Activated CD4-positive, alpha-beta memory T cell treated with anti-CD3 and anti-CD28 coated beads, Interleukin-2, amount 10 ng/mL, durations not matched to agents 7 days and 5 days (primary cell): ENCODE results near the gene CHST9. TPM values are rescaled to one million over a fixed set of nuclear protein-coding genes. Genes with fewer than 3 reads are reported as not detected.
"Not testable (repeated sequence)": the region's sequence is repeated elsewhere in the genome, so short reads cannot be mapped to it uniquely, and the experiment has no call there.

Experiments used
- CTCF ChIA-PET: fragments of 350-600 bp; sonication (Branson Sonifier 250); formaldehyde crosslinking; loops from one replicate; lab custom pipeline; 2021; ENCODE audit warnings: antibody characterized with exemption, inconsistent platforms; lab: Charles Lee
- POLR2A ChIA-PET: fragments of 350-600 bp; sonication (Branson Sonifier 250); formaldehyde crosslinking; loops from one replicate; lab custom pipeline; 2021; ENCODE audit warnings: antibody characterized with exemption; lab: Charles Lee
- DNase-seq: peaks from one replicate; pipeline ENCODE4 v3.0.0-alpha.2; 2020
- H3K27ac Mint-ChIP-seq: one replicate; pipeline ENCODE4 v1.8.0; 2021; ENCODE audit warnings: mild to moderate bottlenecking, mixed read lengths
- H3K27me3 Mint-ChIP-seq: one replicate; pipeline ENCODE4 v1.8.0; 2021; ENCODE audit warnings: mixed read lengths
- H3K36me3 Mint-ChIP-seq: one replicate; pipeline ENCODE4 v1.8.0; 2021; ENCODE audit warnings: low read depth, mixed read lengths
- H3K4me1 Mint-ChIP-seq: one replicate; pipeline ENCODE4 v1.8.0; 2021; ENCODE audit warnings: mixed read lengths
- H3K4me3 Mint-ChIP-seq: one replicate; pipeline ENCODE4 v1.8.0; 2021; ENCODE audit warnings: mild to moderate bottlenecking, mixed read lengths
- H3K9me3 Mint-ChIP-seq: one replicate; pipeline ENCODE4 v1.8.0; 2021; ENCODE audit warnings: mixed read lengths
- total RNA-seq, 2 experiments: library from RNA; stranded (reverse); gene quantifications; one replicate each; pipeline ENCODE4 v1.2.3, GENCODE V29; 2021

The CHST9 gene
- total RNA-seq, 2 experiments from 2014 or later, result not detected

DNA sequence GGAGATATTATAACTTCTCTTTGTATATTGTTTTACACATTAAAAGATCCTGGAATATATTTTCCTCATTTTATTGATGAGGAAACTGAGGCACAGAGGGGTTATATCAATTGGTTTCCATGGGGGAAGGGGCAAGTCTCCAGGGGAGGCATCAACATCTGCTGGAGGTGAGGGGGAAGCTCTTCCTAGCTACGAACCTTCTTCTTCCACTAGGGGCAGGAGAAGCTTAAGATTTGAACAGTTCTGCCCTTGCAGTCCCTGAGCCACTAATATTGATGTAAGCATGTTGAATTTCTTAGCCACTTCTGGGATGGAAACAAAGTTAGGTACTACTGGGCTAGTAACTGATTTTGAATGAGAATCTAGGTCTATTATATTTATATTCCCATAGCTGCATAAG lies 179.5 kb downstream of the CHST9 start:
- ChIA-PET CTCF (no interaction called here), POLR2A (no interaction called here)
- DNase-seq, result no peak
- peaks cover 4% of the 10 kb centered on the region for H3K9me3 Mint-ChIP-seq
- no peak overlapping the region for H3K27ac Mint-ChIP-seq
- no peak overlapping the region for H3K4me3 Mint-ChIP-seq
- H3K27me3 Mint-ChIP-seq, result no peaks in the 10 kb centered on the region
- no peaks in the 10 kb centered on the region for H3K4me1 Mint-ChIP-seq
- no peaks in the 10 kb centered on the region for H3K36me3 Mint-ChIP-seq

DNA sequence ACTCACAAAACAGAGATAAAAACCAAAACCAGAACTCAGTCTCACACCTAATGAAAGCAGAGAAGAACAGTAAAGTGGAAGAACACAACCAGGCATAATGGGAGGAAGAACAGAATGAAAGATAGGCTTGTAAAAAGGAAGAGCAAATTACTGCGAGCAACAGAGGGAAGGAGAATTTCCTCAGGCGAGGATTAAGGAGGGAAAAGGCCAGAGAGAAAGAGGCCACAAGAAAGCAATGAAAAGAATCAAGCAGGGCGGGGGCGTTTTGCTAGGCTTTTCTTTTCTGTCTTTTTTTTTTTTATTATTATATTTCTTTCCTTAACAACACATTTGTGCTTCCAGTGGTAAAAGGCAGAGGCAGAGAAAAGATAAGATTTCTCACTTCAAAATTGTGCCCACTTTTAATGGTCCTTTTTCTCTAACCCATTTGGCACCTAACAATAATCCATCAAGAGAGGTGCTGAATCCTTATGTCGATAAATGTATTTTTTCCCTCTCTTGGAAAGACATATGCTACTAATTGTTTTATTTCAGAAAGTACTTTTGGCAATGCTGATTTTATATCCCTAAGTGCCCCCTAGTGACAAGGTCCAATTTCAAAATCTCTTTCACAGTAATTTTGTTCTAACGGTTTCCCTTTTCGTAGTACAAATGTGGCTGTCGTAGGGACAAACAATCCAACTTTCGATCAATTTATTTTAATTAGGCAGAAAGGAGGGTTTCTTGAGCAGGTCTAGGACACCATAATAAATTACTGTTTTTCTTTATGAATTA lies 180.9 kb downstream of the CHST9 start:
- no peak overlapping the region for H3K27ac Mint-ChIP-seq
- H3K4me3 Mint-ChIP-seq, result no peak overlapping the region
- no peaks in the 10 kb centered on the region for H3K4me1 Mint-ChIP-seq
- H3K9me3 Mint-ChIP-seq, result peaks cover 4% of the 10 kb centered on the region
- H3K36me3 Mint-ChIP-seq, result no peaks in the 10 kb centered on the region
- DNase-seq, result no peak
- ChIA-PET CTCF (no interaction called here), POLR2A (no interaction called here)
- no peaks in the 10 kb centered on the region for H3K27me3 Mint-ChIP-seq

DNA sequence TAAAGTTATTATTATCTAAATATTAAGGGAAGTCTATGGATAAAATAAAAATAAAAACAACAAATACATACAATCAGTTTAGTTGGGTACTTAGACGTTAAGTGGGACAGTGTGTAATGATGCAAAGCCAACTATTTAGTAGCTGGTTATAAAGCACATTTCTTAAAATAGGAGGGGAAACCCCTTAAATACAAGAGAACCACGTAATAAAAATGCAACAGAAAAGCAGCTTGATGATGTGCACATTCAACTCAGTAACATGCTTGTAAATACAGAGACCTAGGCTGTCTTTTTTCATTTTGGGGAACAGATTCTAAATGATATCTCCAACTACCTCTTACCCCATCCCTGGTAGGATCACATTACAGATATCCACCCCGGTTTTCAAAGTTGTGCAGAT lies 185.3 kb downstream of the CHST9 start:
- no peak for DNase-seq
- Mint-ChIP-seq H3K4me3 (no peak overlapping the region), H3K27ac (no peak overlapping the region), H3K27me3 (no peaks in the 10 kb centered on the region), H3K36me3 (no peaks in the 10 kb centered on the region), H3K9me3 (peaks cover 4% of the 10 kb centered on the region), H3K4me1 (no peaks in the 10 kb centered on the region)
- ChIA-PET POLR2A (no interaction called here), CTCF (no interaction called here)

DNA sequence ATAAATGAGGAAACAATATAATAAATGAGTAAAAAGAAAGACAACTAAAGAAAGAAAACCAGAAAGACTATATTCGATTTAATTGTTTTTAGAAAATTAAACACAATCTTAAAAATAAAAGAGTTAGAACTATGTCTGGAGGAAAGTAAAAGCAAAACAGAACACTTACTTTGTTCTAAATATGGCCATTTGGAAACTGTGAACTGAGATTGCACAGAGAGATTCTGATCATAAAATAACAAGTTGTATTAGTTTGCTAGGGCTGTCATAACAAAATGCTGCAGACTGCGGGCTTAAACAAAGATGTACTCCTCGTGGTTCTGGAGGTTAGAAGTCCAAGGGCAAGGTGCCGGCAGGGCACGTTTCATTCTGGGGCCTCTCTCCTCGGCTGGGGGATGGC lies 191.5 kb downstream of the CHST9 start:
- no peak for DNase-seq
- H3K4me1 Mint-ChIP-seq, result no peaks in the 10 kb centered on the region
- no peak overlapping the region for H3K4me3 Mint-ChIP-seq
- no peak overlapping the region for H3K27ac Mint-ChIP-seq
- H3K9me3 Mint-ChIP-seq, result no peaks in the 10 kb centered on the region
- no peaks in the 10 kb centered on the region for H3K27me3 Mint-ChIP-seq
- ChIA-PET CTCF (no interaction called here), POLR2A (no interaction called here)
- no peaks in the 10 kb centered on the region for H3K36me3 Mint-ChIP-seq

DNA sequence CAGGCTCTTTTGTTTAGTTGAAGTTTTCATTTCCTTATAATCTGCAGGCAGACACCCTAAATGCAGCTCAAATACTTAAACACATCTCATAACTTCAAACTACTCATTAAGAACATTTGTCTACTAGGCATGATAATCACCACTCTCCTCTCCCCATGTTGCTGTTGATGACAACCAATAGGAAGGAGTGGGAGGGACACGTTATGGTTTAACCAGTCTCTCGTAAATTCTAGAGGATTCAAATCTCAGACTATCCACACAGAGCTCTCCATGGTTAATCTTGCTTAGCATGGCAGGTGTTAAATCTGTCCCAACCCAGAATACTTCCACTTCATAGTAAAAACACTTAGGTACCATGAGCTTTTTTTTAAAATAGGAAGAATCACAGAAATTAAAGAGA lies 192.2 kb downstream of the CHST9 start:
- no peak overlapping the region for H3K27ac Mint-ChIP-seq
- no peaks in the 10 kb centered on the region for H3K4me1 Mint-ChIP-seq
- ChIA-PET CTCF (no interaction called here), POLR2A (no interaction called here)
- H3K4me3 Mint-ChIP-seq, result no peak overlapping the region
- H3K27me3 Mint-ChIP-seq, result no peaks in the 10 kb centered on the region
- no peak for DNase-seq
- no peaks in the 10 kb centered on the region for H3K36me3 Mint-ChIP-seq
- no peaks in the 10 kb centered on the region for H3K9me3 Mint-ChIP-seq

DNA sequence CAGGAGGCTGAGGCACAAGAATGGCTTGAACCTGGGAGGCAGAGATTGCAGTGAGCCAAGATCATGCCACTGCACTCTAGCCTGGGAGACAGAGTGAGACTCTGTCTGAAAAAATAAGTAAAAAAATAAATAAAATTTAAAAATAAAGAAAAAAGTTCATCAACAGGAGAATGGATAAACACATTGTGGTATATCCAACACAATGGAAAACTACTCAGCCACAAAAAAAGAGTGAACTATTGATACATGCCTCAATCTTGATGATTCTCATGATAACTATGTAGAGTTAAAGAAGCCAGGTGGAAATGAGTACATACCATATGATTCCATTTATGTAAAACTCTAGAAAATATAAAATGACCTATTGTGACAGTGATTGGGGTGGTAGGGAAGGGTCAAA lies 195.3 kb downstream of the CHST9 start:
- no peak for DNase-seq
- H3K9me3 Mint-ChIP-seq, result no peaks in the 10 kb centered on the region
- H3K27ac Mint-ChIP-seq, result no peak overlapping the region
- no peak overlapping the region for H3K4me3 Mint-ChIP-seq
- H3K4me1 Mint-ChIP-seq, result no peaks in the 10 kb centered on the region
- no peaks in the 10 kb centered on the region for H3K27me3 Mint-ChIP-seq
- CTCF ChIA-PET, result no interaction called here
- no peaks in the 10 kb centered on the region for H3K36me3 Mint-ChIP-seq
- POLR2A ChIA-PET, result no interaction called here

DNA sequence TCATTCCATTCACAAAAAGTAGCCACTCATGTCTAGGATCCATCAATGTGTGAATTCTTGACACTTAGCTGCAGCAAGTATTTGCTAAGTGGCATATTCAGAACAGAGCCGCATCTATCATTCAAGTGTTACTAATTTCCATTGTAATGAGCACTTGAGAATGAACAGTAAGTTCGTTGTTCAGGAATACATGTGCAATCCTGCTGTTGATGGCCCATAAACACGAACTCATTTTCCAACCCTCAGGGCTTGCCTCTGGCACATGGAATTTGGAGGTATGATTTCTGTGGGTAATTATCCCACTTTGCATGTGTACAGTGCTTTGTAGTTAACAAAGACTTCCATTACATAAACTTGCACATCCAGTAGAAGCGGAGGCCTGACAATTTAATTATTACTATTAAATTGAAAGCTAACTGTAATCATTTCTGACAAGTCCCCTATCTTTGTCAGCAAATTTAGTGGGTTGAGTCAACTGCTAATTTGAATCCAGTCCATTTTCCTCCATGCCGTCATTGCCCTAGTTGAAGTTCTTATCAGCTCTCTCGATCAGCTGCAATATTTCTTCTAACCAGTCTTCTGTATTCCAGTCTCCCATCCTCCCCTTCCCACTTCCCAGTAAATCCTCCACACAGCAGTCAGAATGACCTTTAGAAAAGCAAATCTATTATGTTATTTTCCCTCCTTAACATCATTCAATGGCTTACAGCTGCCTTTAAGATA lies 203.6 kb downstream of the CHST9 start:
- no peak for DNase-seq
- no peaks in the 10 kb centered on the region for H3K9me3 Mint-ChIP-seq
- H3K4me3 Mint-ChIP-seq, result no peak overlapping the region
- ChIA-PET CTCF (no interaction called here), POLR2A (no interaction called here)
- no peaks in the 10 kb centered on the region for H3K4me1 Mint-ChIP-seq
- no peaks in the 10 kb centered on the region for H3K36me3 Mint-ChIP-seq
- no peak overlapping the region for H3K27ac Mint-ChIP-seq
- no peaks in the 10 kb centered on the region for H3K27me3 Mint-ChIP-seq

DNA sequence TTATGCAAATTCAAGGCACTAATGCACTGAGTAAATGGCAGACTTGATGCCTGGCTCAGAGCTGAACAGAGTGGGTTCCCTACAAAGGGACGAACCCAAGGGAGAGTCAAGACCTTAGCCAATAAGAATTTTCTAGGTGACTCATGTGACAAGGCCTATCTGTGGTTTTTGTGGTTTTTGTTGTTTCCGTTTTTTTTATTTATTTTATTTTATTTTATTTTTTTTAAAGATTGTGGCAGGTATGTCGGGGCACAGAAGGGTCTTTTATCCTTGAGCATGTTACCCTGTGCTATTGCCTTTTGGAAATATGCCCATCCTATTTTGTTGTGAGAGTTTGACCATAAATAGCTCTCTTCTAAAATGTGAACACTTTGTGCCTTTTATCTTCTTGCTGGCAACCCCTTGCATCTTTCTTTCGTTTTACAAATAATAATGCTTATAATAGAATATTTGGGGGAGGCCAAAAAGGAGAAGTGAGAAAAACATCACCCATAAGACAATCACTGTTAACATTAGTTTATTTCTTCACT lies 206.2 kb downstream of the CHST9 start:
- Mint-ChIP-seq H3K27me3 (no peaks in the 10 kb centered on the region), H3K9me3 (peaks cover 2% of the 10 kb centered on the region), H3K4me1 (no peaks in the 10 kb centered on the region), H3K27ac (no peak overlapping the region), H3K4me3 (no peak overlapping the region), H3K36me3 (no peaks in the 10 kb centered on the region)
- CTCF ChIA-PET, result no interaction called here
- POLR2A ChIA-PET, result no interaction called here
- no peak for DNase-seq

DNA sequence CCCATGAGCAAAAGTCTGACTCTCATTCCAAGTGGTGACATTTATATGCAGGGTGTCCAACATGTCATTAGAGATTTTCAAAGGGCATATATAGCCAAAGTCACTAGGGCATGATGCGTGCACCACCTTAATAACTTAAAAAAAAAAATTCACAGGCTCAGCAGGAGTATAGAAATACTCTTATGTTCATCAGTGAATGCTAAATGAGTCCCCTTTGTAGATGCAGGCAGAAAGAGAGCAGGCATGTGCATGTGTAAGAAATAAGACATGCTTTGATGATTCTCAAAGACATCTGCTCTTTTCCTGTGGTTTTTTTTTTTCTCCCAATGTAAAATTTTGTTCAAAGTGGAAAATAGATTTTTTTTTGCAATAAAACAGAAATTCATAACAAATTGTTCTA lies 207.3 kb downstream of the CHST9 start:
- Mint-ChIP-seq H3K36me3 (no peaks in the 10 kb centered on the region), H3K27ac (no peak overlapping the region), H3K9me3 (peaks cover 6% of the 10 kb centered on the region), H3K27me3 (no peaks in the 10 kb centered on the region), H3K4me1 (no peaks in the 10 kb centered on the region), H3K4me3 (no peak overlapping the region)
- ChIA-PET POLR2A (no interaction called here), CTCF (no interaction called here)
- no peak for DNase-seq

DNA sequence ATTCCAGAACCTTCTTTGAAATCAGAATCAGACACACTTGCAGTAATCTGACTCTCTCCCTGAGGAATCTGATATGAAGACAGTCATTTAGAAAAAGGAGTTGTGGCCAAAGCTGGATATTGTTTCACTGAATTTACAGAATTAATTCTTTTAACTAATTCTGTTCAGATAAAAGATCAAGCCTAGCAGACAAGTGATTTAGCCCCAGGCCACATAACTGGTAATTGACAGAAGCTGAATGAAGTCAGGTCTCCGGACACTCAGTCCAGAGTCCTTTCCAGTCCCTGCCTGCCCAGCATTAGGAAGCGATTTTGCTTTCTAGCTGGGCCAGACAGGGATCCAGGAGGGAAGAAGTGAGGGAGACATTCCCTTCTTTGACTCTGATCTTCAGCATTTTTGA lies 208.9 kb downstream of the CHST9 start:
- no peaks in the 10 kb centered on the region for H3K27me3 Mint-ChIP-seq
- ChIA-PET POLR2A (no interaction called here), CTCF (no interaction called here)
- DNase-seq, result no peak
- H3K9me3 Mint-ChIP-seq, result peaks cover 14% of the 10 kb centered on the region
- no peaks in the 10 kb centered on the region for H3K4me1 Mint-ChIP-seq
- no peak overlapping the region for H3K4me3 Mint-ChIP-seq
- no peaks in the 10 kb centered on the region for H3K36me3 Mint-ChIP-seq
- H3K27ac Mint-ChIP-seq, result no peak overlapping the region

DNA sequence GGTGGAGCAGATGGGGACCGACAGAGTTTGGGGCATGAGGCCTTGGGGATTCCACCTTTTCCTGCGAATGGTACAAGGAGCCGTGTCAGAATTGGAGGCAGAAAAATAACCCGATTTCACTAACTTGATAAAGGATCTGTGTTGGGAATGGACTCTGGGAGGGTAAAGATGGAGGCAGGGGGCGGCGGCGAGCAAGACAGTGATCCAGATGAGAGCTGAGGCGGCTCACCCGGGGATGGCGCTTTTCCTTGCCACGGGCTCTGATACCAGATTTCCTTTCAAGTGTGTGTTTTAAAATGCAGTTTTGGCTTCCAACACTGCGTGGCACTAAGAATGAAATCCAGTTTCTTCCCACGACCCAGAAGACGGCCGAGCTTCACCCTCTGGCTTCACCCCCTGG lies 212.6 kb downstream of the CHST9 start:
- H3K27ac Mint-ChIP-seq, H3K4me1 Mint-ChIP-seq, POLR2A ChIA-PET, H3K27me3 Mint-ChIP-seq, H3K4me3 Mint-ChIP-seq, H3K36me3 Mint-ChIP-seq, CTCF ChIA-PET, DNase-seq: not testable (repeated sequence)
- H3K9me3 Mint-ChIP-seq, result peaks cover 28% of the 10 kb centered on the region

DNA sequence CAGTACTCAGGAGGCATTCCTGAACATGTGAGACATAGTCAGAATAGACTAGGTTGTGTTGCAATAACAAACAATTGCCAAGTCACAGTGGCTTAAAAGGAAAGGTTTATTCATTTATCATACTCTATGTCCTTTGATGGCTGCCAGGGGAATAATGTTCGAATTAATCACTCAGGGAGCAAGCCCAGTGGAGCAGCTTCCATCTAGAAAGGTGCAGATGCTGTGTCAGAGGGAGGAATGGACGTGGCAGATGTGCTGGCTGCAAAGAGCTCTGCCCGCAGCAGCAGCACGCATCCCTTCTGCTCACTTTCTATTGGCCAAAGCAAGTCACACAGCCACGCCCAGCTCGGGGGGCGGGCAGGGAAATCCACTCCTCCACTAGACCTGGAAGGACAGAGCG lies 213.7 kb downstream of the CHST9 start:
- Mint-ChIP-seq H3K4me3 (no peak overlapping the region), H3K4me1 (no peaks in the 10 kb centered on the region), H3K27me3 (no peaks in the 10 kb centered on the region), H3K27ac (no peak overlapping the region), H3K9me3 (peaks cover 28% of the 10 kb centered on the region), H3K36me3 (no peaks in the 10 kb centered on the region)
- DNase-seq, result no peak
- CTCF ChIA-PET, result no interaction called here
- POLR2A ChIA-PET, result no interaction called here

DNA sequence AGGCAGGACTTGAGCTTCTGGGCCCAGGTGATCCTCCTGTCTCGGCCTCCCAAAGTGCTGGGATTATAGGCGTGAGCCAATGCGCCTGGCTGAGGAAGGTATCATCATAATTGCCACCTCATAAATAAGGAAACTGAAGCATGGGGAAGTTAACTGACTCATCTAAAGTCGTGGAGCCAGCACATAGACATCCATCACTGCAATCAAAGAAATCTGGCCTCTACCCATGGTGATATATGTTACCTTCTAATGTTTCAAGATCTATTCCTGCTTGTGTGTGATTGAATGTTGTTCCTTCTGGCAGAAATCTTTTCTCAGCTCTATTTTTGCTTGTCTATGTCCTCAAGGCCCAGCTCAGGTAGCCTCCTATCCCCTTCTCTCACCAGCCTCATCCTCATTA lies 214.5 kb downstream of the CHST9 start:
- ChIA-PET POLR2A (no interaction called here), CTCF (no interaction called here)
- no peaks in the 10 kb centered on the region for H3K4me1 Mint-ChIP-seq
- H3K27ac Mint-ChIP-seq, result no peak overlapping the region
- H3K36me3 Mint-ChIP-seq, result no peaks in the 10 kb centered on the region
- H3K9me3 Mint-ChIP-seq, result peaks cover 28% of the 10 kb centered on the region
- DNase-seq, result no peak
- no peaks in the 10 kb centered on the region for H3K27me3 Mint-ChIP-seq
- H3K4me3 Mint-ChIP-seq, result no peak overlapping the region

DNA sequence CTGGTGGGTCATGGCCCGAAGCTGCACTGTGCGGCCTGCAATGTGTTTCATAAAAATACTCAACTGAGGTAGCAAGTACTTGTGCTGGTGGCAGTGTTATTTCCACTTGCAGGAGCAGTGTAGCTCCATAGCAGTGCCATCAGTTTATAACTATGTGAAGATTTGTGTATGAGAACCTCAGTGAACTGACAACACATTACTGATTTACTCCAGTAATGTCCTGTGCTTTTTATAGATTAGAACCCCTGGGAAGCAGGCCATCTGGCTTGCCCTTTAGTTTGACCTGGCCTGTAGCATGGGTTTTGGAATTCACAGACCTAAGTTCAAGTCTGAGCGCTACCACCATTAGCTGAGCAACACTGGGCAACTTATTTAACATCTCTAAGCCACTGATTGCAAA lies 219.9 kb downstream of the CHST9 start:
- CTCF ChIA-PET, result no interaction called here
- POLR2A ChIA-PET, result no interaction called here
- Mint-ChIP-seq H3K27me3 (no peaks in the 10 kb centered on the region), H3K4me3 (no peak overlapping the region), H3K4me1 (no peaks in the 10 kb centered on the region), H3K36me3 (no peaks in the 10 kb centered on the region), H3K9me3 (peaks cover 9% of the 10 kb centered on the region), H3K27ac (no peak overlapping the region)
- no peak for DNase-seq
